GM12878 (cell line): Measurements from ENCODE around the gene CTXND1. TPM values are rescaled to one million over a fixed set of nuclear protein-coding genes. Genes with fewer than 3 reads are reported as not detected.

Experiments used
- ATAC-seq: fragments of 200-7000 bp; cut with Tn5 transposase; 3 replicates; pipeline ENCODE4 v1.9.1; 2020; ENCODE audit warnings: mild to moderate bottlenecking, moderate library complexity
- BruUV-seq: library from RNA; stranded (reverse); fragments of 400-500 nt; replicated peaks from 2 replicates; lab custom pipeline; 2021; lab: Mats Ljungman, UMichigan
- CTCF ChIA-PET: fragments of 300-600 bp; sonication (Branson Sonifier 250); formaldehyde crosslinking; extraction: SDS; loops from one replicate; lab custom pipeline; 2021; ENCODE audit warnings: inconsistent platforms; lab: Yijun Ruan, JAX
- POLR2A ChIA-PET: fragments of 350-600 bp; formaldehyde crosslinking; extraction: SDS; loops from one replicate; lab custom pipeline; 2021; ENCODE audit warnings: inconsistent platforms; lab: Charles Lee
- RAD21 ChIA-PET: fragments of 300-600 bp; sonication (Branson Sonifier 250); formaldehyde crosslinking; loops from one replicate; lab custom pipeline; 2023; ENCODE audit warnings: antibody characterized with exemption; ENCODE audit not compliant: unreplicated experiment; lab: Charles Lee
- SMC1A ChIA-PET: fragments of 300-600 bp; sonication (Branson Sonifier 250); formaldehyde crosslinking; loops from one replicate; lab custom pipeline; 2023; ENCODE audit not compliant: unreplicated experiment, uncharacterized antibody; lab: Charles Lee
- DNase-seq: peaks from one replicate; pipeline ENCODE4 v3.0.0-alpha.2; 2011; ENCODE audit warnings: low read depth, low spot score
- FAIRE-seq: peaks from 3 replicates; lab custom pipeline; 2011; peaks lifted over from hg19 to GRCh38; lab: Jason Lieb, UNC
- H2AFZ ChIP-seq: 2 replicates; pipeline ENCODE4 v1.6.0; 2011; ENCODE audit warnings: low read depth, low read length, control low read depth; ENCODE audit not compliant: control insufficient read depth
- H3K27ac ChIP-seq: 2 replicates; pipeline ENCODE4 v1.5.1; 2011; ENCODE audit warnings: control low read depth; ENCODE audit not compliant: control insufficient read depth, insufficient read depth
- H3K27me3 ChIP-seq, 2 experiments: replicated peaks in 1 of 2; 2 replicates each; pipeline versions ENCODE4 v1.6.0 to v1.6.1; 2011; ENCODE audit warnings: low read length in 1 of 2; ENCODE audit not compliant: control insufficient read depth in 2 of 2, insufficient read depth in 2 of 2
- H3K36me3 ChIP-seq, 2 experiments: 2 replicates each; pipeline ENCODE4 v1.5.1; 2011; ENCODE audit warnings: low read length in 1 of 2; ENCODE audit not compliant: control insufficient read depth in 2 of 2, insufficient read depth in 2 of 2
- H3K4me1 ChIP-seq: 2 replicates; pipeline ENCODE4 v1.6.1; 2011; ENCODE audit warnings: mild to moderate bottlenecking, low read length, moderate library complexity, mixed read lengths; ENCODE audit not compliant: control insufficient read depth, insufficient read depth
- H3K4me2 ChIP-seq: 2 replicates; pipeline ENCODE4 v1.6.0; 2011; ENCODE audit warnings: control low read depth; ENCODE audit not compliant: control insufficient read depth, insufficient read depth
- H3K4me3 ChIP-seq: fragments of 200-600 bp; sonication (generic); 2 replicates; pipeline ENCODE4 v1.5.1; 2016
- H3K79me2 ChIP-seq: 2 replicates; pipeline ENCODE4 v1.6.0; 2011; ENCODE audit warnings: low read length; ENCODE audit not compliant: control insufficient read depth, insufficient read depth
- H3K9ac ChIP-seq: 2 replicates; pipeline ENCODE4 v1.8.0; 2011; ENCODE audit warnings: low read length, control low read depth, mixed read lengths; ENCODE audit not compliant: control insufficient read depth, insufficient read depth
- H3K9me3 ChIP-seq: replicated peaks from 3 replicates; pipeline ENCODE4 v1.5.1; 2011; ENCODE audit warnings: mild to moderate bottlenecking, low read length; ENCODE audit not compliant: control insufficient read depth, insufficient read depth
- H4K20me1 ChIP-seq: 2 replicates; pipeline ENCODE4 v1.6.0; 2011; ENCODE audit not compliant: control insufficient read depth, insufficient read depth
- CEBPB ChIP-seq, 2 experiments: fragments of 150-350 bp in 1 of 2; IDR thresholded peaks; 2 replicates each; pipeline ENCODE4 v1.6.1; 2012 to 2014; ENCODE audit warnings: low read depth in 2 of 2, low read length in 2 of 2, borderline replicate concordance in 1 of 2, inconsistent platforms in 1 of 2
- CHD1 ChIP-seq: IDR thresholded peaks from 2 replicates; pipeline ENCODE4 v1.6.1; 2012; ENCODE audit warnings: low read depth, low read length, improper control_type of control experiment
- EGR1 ChIP-seq, 2 experiments: IDR thresholded peaks; 1 replicate in 1 of 2; 2 replicates in 1 of 2; pipeline ENCODE4 v1.6.1; 2011 to 2012; ENCODE audit warnings: low read depth in 2 of 2, low read length in 2 of 2, borderline replicate concordance in 1 of 2, mild to moderate bottlenecking in 1 of 2, moderate library complexity in 1 of 2
- HDAC6 ChIP-seq: fragments of 200-600 bp; sonication (generic); IDR thresholded peaks from one replicate; pipeline ENCODE4 v1.8.0; 2017; ENCODE audit warnings: antibody characterized with exemption; ENCODE audit not compliant: unreplicated experiment
- HDGF ChIP-seq: fragments of 450-650 bp; IDR thresholded peaks from 2 replicates; pipeline ENCODE4 v1.6.1; 2016; ENCODE audit warnings: antibody characterized with exemption
- IKZF2 ChIP-seq, 2 experiments: fragments of 450-650 bp; IDR thresholded peaks; 2 replicates each; pipeline ENCODE4 v1.6.1; 2017; ENCODE audit warnings: mild to moderate bottlenecking in 2 of 2, moderate library complexity in 2 of 2
- IRF4 ChIP-seq: IDR thresholded peaks from 2 replicates; pipeline ENCODE4 v1.6.1; 2011; ENCODE audit warnings: low read depth, low read length
- NBN ChIP-seq: fragments of 450-650 bp; IDR thresholded peaks from 2 replicates; pipeline ENCODE4 v1.6.1; 2016
- NFYA ChIP-seq: IDR thresholded peaks from 2 replicates; pipeline ENCODE4 v1.6.1; 2011; ENCODE audit warnings: low read depth, mild to moderate bottlenecking, low read length, improper control_type of control experiment, borderline replicate concordance
- RAD21 ChIP-seq: IDR thresholded peaks from 2 replicates; pipeline ENCODE4 v1.6.1; 2011; ENCODE audit warnings: mild to moderate bottlenecking, low read depth, low read length, moderate library complexity; ENCODE audit not compliant: insufficient read depth
- RAD51 ChIP-seq: fragments of 450-650 bp; IDR thresholded peaks from 2 replicates; pipeline ENCODE4 v1.6.1; 2016; ENCODE audit warnings: moderate library complexity, mild to moderate bottlenecking, inconsistent platforms
- STAT3 ChIP-seq: IDR thresholded peaks from 2 replicates; pipeline ENCODE4 v1.6.1; 2011; ENCODE audit warnings: low read depth, low read length, improper control_type of control experiment
- TBL1XR1 ChIP-seq: IDR thresholded peaks from 2 replicates; pipeline ENCODE4 v1.6.1; 2012; ENCODE audit warnings: low read depth, low read length, improper control_type of control experiment
- ZBTB4 ChIP-seq: fragments of 450-650 bp; formaldehyde crosslinking; IDR thresholded peaks from 2 replicates; pipeline ENCODE4 v1.4.0; 2022; ENCODE audit warnings: mild to moderate bottlenecking, moderate library complexity
- ZNF217 ChIP-seq: fragments of 450-650 bp; IDR thresholded peaks from 2 replicates; pipeline ENCODE4 v1.6.1; 2017; ENCODE audit warnings: antibody characterized with exemption, mild to moderate bottlenecking
- WGBS: methylation state at CpG from one replicate; pipeline ENCODE4 v1.1.6; 2016; ENCODE audit warnings: low lambda C conversion rate; ENCODE audit not compliant: insufficient replicate concordance, insufficient coverage; ENCODE audit errors: missing lambda C conversion rate; 5-methylcytosine and 5-hydroxymethylcytosine counted together
- in situ Hi-C: fragments of 300-500 bp; cut with MboI; formaldehyde crosslinking; loops from 9 replicates; pipeline ENCODE4 v1.14.3; 2018; ENCODE audit warnings: mixed read lengths
- intact Hi-C: fragments of 100-400 bp; cut with micrococcal nuclease; formaldehyde crosslinking; loops from one replicate; pipeline ENCODE4 v1.14.2; 2022; ENCODE audit not compliant: unreplicated experiment
- polyA plus RNA-seq, 11 experiments: library from polyadenylated mRNA; depleted of rRNA in 4 of 11; unstranded in 6 of 11; stranded (reverse) in 5 of 11; fragments of >200 nt; fragmentation: Nextera tagmentation in 4 of 11; fragmentation: Illumina TruSeq in 1 of 11; extraction: Ambion mirVana in 4 of 11; extraction: Trizol in 1 of 11; gene quantifications; 1 replicate in 1 of 11; 2 replicates in 10 of 11; pipeline versions ENCODE4 v1.2.1 to v1.2.3, GENCODE V29; 2011 to 2016; ENCODE audit warnings: inconsistent platforms in 2 of 11, missing spikeins in 2 of 11, low read depth in 1 of 11
- total RNA-seq, 4 experiments: library from RNA; depleted of rRNA in 3 of 4; stranded (reverse); fragments of >200 nt in 3 of 4; fragmentation: Illumina TruSeq in 1 of 4; extraction: Trizol in 1 of 4; gene quantifications; 2 replicates each; pipeline versions ENCODE4 v1.2.1 to v1.2.3, GENCODE V29; 2013 to 2021

CTXND1 gene
- total and polyA plus RNA-seq, 10 of the 15 experiments (the other 5 are each of a cell fraction or from before 2014, with no cell fraction given): under 0.01 to 0.03 (median 0.02) TPM; not detected in 7

- Histone ChIP-seq H3K4me3 (no peak overlapping the region), H2AFZ (no peak overlapping the region), H3K27me3 (no peaks in the 10 kb centered on the region)
- POLR2A ChIA-PET: no interaction called here
- in situ Hi-C loops: no loop called here
- DNase-seq: no peak
- intact Hi-C loops: no loop called here
- CTCF ChIA-PET: no interaction called here
- no peak for TF ChIP-seq ZBTB4 (CRISPR knock-in tag)
- TF ChIP-seq, all 136 proteins: peak for 0
- Histone ChIP-seq H3K36me3 (no peaks in the 10 kb centered on the region), H3K9ac (no peak overlapping the region), H3K9me3 (no peaks in the 10 kb centered on the region), H3K79me2 (no peaks in the 10 kb centered on the region), H3K4me2 (no peak overlapping the region), H3K4me1 (peaks cover 9% of the 10 kb centered on the region), H4K20me1 (no peaks in the 10 kb centered on the region), H3K27ac (no peak overlapping the region)
- RAD21 ChIA-PET: no interaction called here
- ATAC-seq (no peak), FAIRE-seq (no peak)
- WGBS: 16% methylated on average over 3 of the region's 3 CpGs
- no TSS peak for BruUV-seq
- SMC1A ChIA-PET: no interaction called here
Observed at GRCh38 chr15:80207887-80208286, 44.1 kb downstream of the CTXND1 start.

GRCh38 chr15:80204231-80204630 lies 47.8 kb downstream of the CTXND1 start:
- Histone ChIP-seq H3K4me1 (no peaks in the 10 kb centered on the region), H3K36me3 (no peaks in the 10 kb centered on the region), H3K27ac (no peak overlapping the region)
- ChIA-PET SMC1A (no interaction called here), POLR2A (no interaction called here), RAD21 (no interaction called here)
- TF ChIP-seq CHD1 (no peak), IKZF2 (IDR thresholded peaks at IDR 0.05) (no peak), EGR1 (IDR thresholded peaks at IDR 0.05; ENCODE audit: borderline replicate concordance in 1 of 2, low read depth in 2 of 2, low read length in 2 of 2) (no peak), HDAC6 (no peak), HDGF (no peak), NFYA (no peak), RAD51 (no peak), RAD21 (no peak), IRF4 (no peak), ZNF217 (no peak), CEBPB (IDR thresholded peaks at IDR 0.05; ENCODE audit: borderline replicate concordance in 1 of 2, low read depth in 2 of 2, low read length in 2 of 2) (no peak), NBN (no peak), STAT3 (no peak), TBL1XR1 (no peak)
- TF ChIP-seq, all 136 proteins: peak for 0
- Histone ChIP-seq H3K79me2 (no peaks in the 10 kb centered on the region), H2AFZ (no peak overlapping the region), H3K27me3 (no peaks in the 10 kb centered on the region), H3K4me2 (no peak overlapping the region), H4K20me1 (no peaks in the 10 kb centered on the region), H3K9me3 (no peaks in the 10 kb centered on the region), H3K4me3 (no peak overlapping the region), H3K9ac (no peak overlapping the region)
- DNase-seq (no peak), FAIRE-seq (no peak), ATAC-seq (no peak)
- WGBS: 74% methylated on average over 4 of the region's 4 CpGs
- in situ Hi-C loops: no loop called here
- intact Hi-C loops: no loop called here
- CTCF ChIA-PET: interaction anchor here (1.7 kb wide), 1 partner anchor 37 kb away, joined by 3 read pairs; no protein-coding TSS in a partner anchor
- no TSS peak for BruUV-seq
